Measurements from ENCODE around the gene KIF5C.

Gene KIF5C

DNA sequence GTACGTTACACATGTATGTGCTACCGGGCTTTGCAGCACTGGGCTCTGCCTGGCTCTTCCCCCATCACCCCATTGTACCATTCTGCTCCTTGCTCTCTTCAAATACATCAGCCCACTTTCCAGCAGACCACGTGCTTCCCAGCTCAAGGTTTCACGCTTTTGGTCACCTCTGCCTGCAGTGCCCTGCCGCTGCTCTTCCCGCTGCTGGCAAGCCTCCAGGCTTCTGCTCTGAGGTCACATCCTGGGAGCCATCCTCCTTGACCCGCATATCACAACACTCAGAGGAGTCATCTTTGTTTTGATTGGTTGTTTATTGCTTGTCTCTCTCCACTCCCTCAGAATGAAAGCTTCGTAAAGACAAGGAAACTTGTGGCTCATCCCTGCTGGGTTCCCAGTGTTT lies 34.1 kb downstream of the KIF5C start:
- no peak for DNase-seq (ENCODE audit: insufficient read length, low spot score)
- no peak for TF ChIP-seq CTCF (IDR thresholded peaks at IDR 0.05; ENCODE audit: insufficient read depth, missing control alignments)
- no peak for FAIRE-seq

- DNase-seq (ENCODE audit: insufficient read length, low spot score) (no peak), FAIRE-seq (no peak)
- TF ChIP-seq CTCF (IDR thresholded peaks at IDR 0.05; ENCODE audit: insufficient read depth, missing control alignments), result no peak
These were observed 38.0 kb downstream of the KIF5C start for GRCh38 chr2:148913061-148913460.

DNA sequence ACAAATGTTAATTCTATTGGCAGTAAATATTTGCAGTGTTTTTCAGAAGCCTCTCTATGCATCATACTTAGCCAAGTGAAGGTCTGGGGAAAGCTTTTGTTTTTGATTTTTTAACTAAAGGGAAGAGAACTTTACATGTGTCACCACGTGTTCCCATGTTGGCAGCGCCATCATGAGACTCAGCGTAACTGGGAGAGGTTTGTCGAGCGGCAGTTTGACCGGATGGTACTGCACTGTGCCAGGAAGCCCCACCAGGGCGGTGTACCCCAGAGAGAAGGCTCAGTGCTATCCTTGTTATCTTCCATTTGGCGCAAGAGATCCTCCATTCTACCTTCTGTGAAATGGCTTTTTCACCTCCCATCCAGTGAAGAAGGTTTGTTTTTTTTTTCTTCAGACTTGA lies 38.5 kb downstream of the KIF5C start:
- FAIRE-seq (no peak), DNase-seq (ENCODE audit: insufficient read length, low spot score) (no peak)
- no peak for TF ChIP-seq CTCF (IDR thresholded peaks at IDR 0.05; ENCODE audit: insufficient read depth, missing control alignments)

GRCh38 chr2:148914463-148914862 lies 39.4 kb downstream of the KIF5C start:
- FAIRE-seq (no peak), DNase-seq (ENCODE audit: insufficient read length, low spot score) (no peak)
- TF ChIP-seq CTCF (IDR thresholded peaks at IDR 0.05; ENCODE audit: insufficient read depth, missing control alignments), result no peak

- DNase-seq (ENCODE audit: insufficient read length, low spot score) (no peak), FAIRE-seq (no peak)
- TF ChIP-seq CTCF (IDR thresholded peaks at IDR 0.05; ENCODE audit: insufficient read depth, missing control alignments), result no peak
These were observed 42.4 kb downstream of the KIF5C start for GRCh38 chr2:148917431-148917830.

DNA sequence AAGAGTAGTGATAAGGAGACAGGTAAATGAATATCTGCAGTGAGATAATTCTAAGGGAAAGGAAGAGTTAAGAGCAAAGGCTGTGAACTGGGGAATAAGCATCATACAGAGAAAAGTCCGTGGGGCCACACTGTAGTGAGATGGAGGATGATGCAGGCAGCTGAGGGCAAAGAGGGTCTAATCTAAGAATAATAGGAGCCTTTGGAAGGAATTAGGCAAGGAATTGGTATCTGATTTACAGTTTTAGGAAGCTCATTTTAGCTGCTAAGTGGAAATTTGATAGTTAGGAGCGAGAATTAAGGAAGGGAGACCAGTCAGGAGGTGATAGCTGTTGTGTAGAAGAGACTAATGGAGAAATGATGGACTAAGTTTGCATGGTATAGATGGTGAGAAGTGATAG lies 43.5 kb downstream of the KIF5C start:
- FAIRE-seq (no peak), DNase-seq (ENCODE audit: insufficient read length, low spot score) (no peak)
- TF ChIP-seq CTCF (IDR thresholded peaks at IDR 0.05; ENCODE audit: insufficient read depth, missing control alignments), result no peak

- no peak for DNase-seq (ENCODE audit: insufficient read length, low spot score)
- TF ChIP-seq CTCF (IDR thresholded peaks at IDR 0.05; ENCODE audit: insufficient read depth, missing control alignments), result no peak
- no peak for FAIRE-seq
These were observed 45.5 kb downstream of the KIF5C start for GRCh38 chr2:148920559-148920958.

Measured in D721Med (cell line).